Esophagus muscularis mucosa (tissue), 4 donors: ENCODE results near the gene ANTXRL.
"Not testable (repeated sequence)": the region's sequence is repeated elsewhere in the genome, so short reads cannot be mapped to it uniquely, and the experiment has no call there.

Source experiments
- EP300 ChIP-seq: sonication (generic); formaldehyde crosslinking; IDR thresholded peaks from one replicate; pipeline ENCODE4 v1.6.1; 2017; ENCODE audit warnings: antibody characterized with exemption
- POLR2A ChIP-seq: fragments of 450-650 bp; IDR thresholded peaks from one replicate; pipeline ENCODE4 v1.6.1; 2017; ENCODE audit warnings: antibody characterized with exemption, moderate library complexity, mild to moderate bottlenecking, low read depth
- POLR2AphosphoS5 ChIP-seq, 2 donors: sonication (generic); formaldehyde crosslinking; IDR thresholded peaks; one replicate each; pipeline ENCODE4 v1.6.1; 2017; ENCODE audit warnings: antibody characterized with exemption in 2 of 2
- TF ChIP-seq, protein P1 (sequence below), 3 experiments: fragments of 200-600 bp in 2 of 3; fragments of 450-650 bp in 1 of 3; sonication (generic) in 2 of 3; IDR thresholded peaks; one replicate each; pipeline ENCODE4 v1.5.1; 2017 to 2019; ENCODE audit warnings: antibody characterized with exemption in 3 of 3, mild to moderate bottlenecking in 2 of 3, moderate library complexity in 1 of 3

DNA sequence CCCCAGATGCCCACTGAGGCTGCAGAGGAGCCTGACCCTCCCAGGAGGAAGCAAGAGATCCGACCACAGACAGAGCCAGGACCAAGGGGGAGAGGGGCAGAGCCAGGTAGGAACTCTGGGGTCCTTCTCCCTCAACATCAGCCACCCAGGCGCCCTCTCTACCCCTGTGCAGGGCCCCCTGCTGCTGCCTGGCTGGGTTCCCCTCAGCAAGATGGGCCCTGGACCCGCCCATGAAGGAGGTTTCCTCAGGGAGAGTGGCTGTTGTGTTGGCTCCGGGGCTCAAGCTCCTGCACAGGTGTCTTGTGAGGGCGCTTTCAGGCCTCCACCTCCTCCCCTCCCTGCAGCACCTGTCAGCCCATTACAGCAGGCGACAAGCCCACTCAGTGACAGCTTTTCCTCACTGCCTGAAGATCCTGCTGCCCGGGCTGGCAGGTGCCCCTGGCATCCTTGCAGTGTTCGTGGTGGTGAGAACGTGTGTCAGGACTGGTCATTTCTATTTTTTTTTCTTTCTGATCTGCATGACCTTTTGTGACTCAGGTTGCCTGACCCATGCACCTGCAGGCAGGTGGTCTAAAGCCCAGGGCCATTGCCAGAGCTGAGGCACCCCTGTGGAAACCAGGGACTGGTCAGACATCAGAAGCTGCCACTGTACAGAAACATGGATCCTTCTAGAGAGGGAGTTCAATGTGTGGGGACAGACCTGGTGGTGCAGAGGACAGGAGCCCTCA lies 37.0 kb upstream of the ANTXRL start:
- not testable (repeated sequence) for TF ChIP-seq POLR2A; POLR2AphosphoS5 (IDR thresholded peaks at IDR 0.05); EP300
- TF ChIP-seq, protein P1, sequence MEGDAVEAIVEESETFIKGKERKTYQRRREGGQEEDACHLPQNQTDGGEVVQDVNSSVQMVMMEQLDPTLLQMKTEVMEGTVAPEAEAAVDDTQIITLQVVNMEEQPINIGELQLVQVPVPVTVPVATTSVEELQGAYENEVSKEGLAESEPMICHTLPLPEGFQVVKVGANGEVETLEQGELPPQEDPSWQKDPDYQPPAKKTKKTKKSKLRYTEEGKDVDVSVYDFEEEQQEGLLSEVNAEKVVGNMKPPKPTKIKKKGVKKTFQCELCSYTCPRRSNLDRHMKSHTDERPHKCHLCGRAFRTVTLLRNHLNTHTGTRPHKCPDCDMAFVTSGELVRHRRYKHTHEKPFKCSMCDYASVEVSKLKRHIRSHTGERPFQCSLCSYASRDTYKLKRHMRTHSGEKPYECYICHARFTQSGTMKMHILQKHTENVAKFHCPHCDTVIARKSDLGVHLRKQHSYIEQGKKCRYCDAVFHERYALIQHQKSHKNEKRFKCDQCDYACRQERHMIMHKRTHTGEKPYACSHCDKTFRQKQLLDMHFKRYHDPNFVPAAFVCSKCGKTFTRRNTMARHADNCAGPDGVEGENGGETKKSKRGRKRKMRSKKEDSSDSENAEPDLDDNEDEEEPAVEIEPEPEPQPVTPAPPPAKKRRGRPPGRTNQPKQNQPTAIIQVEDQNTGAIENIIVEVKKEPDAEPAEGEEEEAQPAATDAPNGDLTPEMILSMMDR (IDR thresholded peaks at IDR 0.05), result not testable (repeated sequence)
